IMR-90 (cell line): ENCODE measurements around the gene IFNG-AS1.

Experiments used
- RAD21 ChIP-seq: IDR thresholded peaks from 2 replicates; pipeline ENCODE4 v1.6.1; 2012; ENCODE audit warnings: low read length, improper control_type of control experiment
- RCOR1 ChIP-seq: IDR thresholded peaks from 2 replicates; pipeline ENCODE4 v1.6.1; 2012; ENCODE audit warnings: mild to moderate bottlenecking, low read length, improper control_type of control experiment; ENCODE audit not compliant: insufficient replicate concordance
- RFX5 ChIP-seq: IDR thresholded peaks from 2 replicates; pipeline ENCODE4 v1.8.0; 2012; ENCODE audit warnings: low read depth, mild to moderate bottlenecking, low read length, moderate library complexity
- SMC3 ChIP-seq: fragments of 150-350 bp; IDR thresholded peaks from 2 replicates; pipeline ENCODE4 v1.6.1; 2016; ENCODE audit warnings: low read depth, mild to moderate bottlenecking, antibody characterized with exemption, low read length, moderate library complexity
- USF2 ChIP-seq: fragments of 150-350 bp; IDR thresholded peaks from 2 replicates; pipeline ENCODE4 v1.6.1; 2017; ENCODE audit warnings: mild to moderate bottlenecking, antibody characterized with exemption, low read length, low read depth
- TF ChIP-seq, protein P1 (sequence below): conservative IDR thresholded peaks from 2 replicates; pipeline ENCODE4 v1.5.1; 2012; ENCODE audit warnings: mild to moderate bottlenecking, low read depth, low read length, improper control_type of control experiment

DNA sequence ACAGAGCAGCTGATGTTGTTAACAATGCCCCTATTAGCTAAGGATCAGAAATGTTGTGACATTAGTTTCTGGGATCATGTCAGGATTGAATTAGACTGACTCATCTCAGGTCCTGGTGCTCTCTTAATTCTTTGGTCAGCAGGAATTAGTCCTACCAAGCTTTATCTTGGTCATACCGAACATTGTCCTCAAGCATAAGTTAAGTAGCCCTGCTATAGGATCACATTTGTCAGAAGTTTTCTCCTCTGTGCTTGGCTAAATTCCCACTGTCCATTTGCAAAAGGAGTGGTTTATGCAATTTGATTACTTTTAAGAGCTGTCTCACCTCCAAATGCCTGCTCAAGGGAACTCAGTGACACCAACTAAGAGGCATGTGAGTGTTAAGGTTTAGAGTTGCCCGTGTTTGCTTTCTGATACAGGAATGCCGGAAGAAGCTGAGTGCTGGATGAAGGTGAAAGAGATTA, 48.4 kb upstream of the IFNG-AS1 start:
- TF ChIP-seq SMC3: no peak
- no peak for TF ChIP-seq RFX5
- TF ChIP-seq, protein P1, sequence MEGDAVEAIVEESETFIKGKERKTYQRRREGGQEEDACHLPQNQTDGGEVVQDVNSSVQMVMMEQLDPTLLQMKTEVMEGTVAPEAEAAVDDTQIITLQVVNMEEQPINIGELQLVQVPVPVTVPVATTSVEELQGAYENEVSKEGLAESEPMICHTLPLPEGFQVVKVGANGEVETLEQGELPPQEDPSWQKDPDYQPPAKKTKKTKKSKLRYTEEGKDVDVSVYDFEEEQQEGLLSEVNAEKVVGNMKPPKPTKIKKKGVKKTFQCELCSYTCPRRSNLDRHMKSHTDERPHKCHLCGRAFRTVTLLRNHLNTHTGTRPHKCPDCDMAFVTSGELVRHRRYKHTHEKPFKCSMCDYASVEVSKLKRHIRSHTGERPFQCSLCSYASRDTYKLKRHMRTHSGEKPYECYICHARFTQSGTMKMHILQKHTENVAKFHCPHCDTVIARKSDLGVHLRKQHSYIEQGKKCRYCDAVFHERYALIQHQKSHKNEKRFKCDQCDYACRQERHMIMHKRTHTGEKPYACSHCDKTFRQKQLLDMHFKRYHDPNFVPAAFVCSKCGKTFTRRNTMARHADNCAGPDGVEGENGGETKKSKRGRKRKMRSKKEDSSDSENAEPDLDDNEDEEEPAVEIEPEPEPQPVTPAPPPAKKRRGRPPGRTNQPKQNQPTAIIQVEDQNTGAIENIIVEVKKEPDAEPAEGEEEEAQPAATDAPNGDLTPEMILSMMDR: no peak
- TF ChIP-seq RCOR1: no peak
- no peak for TF ChIP-seq RAD21
- TF ChIP-seq USF2: no peak
